WTC11 (cell line): ENCODE data around the gene REN. TPM values are rescaled to one million over a fixed set of nuclear protein-coding genes. Genes with fewer than 3 reads are reported as not detected.

ENCODE experiments used
- ATAC-seq: fragments of 200-7000 bp; cut with Tn5 transposase; 2 replicates; pipeline ENCODE4 v1.10.0; 2021; ENCODE audit warnings: mild to moderate bottlenecking, moderate library complexity
- CTCF ChIA-PET: fragments of 300-600 bp; sonication (Branson Sonifier 250); formaldehyde crosslinking; loops from one replicate; lab custom pipeline; 2021; ENCODE audit warnings: antibody characterized with exemption; lab: Charles Lee
- POLR2A ChIA-PET: fragments of 350-600 bp; sonication (Branson Sonifier 250); formaldehyde crosslinking; loops from one replicate; lab custom pipeline; 2021; ENCODE audit warnings: antibody characterized with exemption; lab: Charles Lee
- DNase-seq: peaks from one replicate; pipeline ENCODE4 v3.0.0; 2021; ENCODE audit warnings: low spot score
- H3K27ac Mint-ChIP-seq: 2 replicates; pipeline ENCODE4 v1.8.0; 2021; ENCODE audit warnings: mixed read lengths
- H3K27me3 Mint-ChIP-seq: 2 replicates; pipeline ENCODE4 v1.8.0; 2021; ENCODE audit warnings: low read depth, mild to moderate bottlenecking, moderate library complexity, mixed read lengths
- H3K36me3 Mint-ChIP-seq: 2 replicates; pipeline ENCODE4 v1.8.0; 2021; ENCODE audit warnings: mixed read lengths
- H3K4me1 Mint-ChIP-seq: 2 replicates; pipeline ENCODE4 v1.8.0; 2022; ENCODE audit warnings: mixed read lengths
- H3K4me3 Mint-ChIP-seq: 2 replicates; pipeline ENCODE4 v1.8.0; 2021; ENCODE audit warnings: mild to moderate bottlenecking, moderate library complexity, mixed read lengths
- H3K9me3 Mint-ChIP-seq: 2 replicates; pipeline ENCODE4 v1.8.0; 2021; ENCODE audit warnings: mixed read lengths
- AFF4 ChIP-seq: sonication (generic); formaldehyde crosslinking; IDR thresholded peaks from 2 replicates; pipeline ENCODE4 v1.8.1; 2023; ENCODE audit warnings: mild to moderate bottlenecking, missing genetic modification reagents, borderline replicate concordance
- ATF2 ChIP-seq: sonication (generic); formaldehyde crosslinking; IDR thresholded peaks from 2 replicates; pipeline ENCODE4 v1.8.1; 2022; ENCODE audit warnings: low read depth, missing genetic modification reagents, borderline replicate concordance
- CREB1 ChIP-seq: sonication (generic); formaldehyde crosslinking; IDR thresholded peaks from 2 replicates; pipeline ENCODE4 v1.8.0; 2023; ENCODE audit warnings: mild to moderate bottlenecking, missing genetic modification reagents
- CREM ChIP-seq: sonication (generic); formaldehyde crosslinking; IDR thresholded peaks from 2 replicates; pipeline ENCODE4 v1.8.1; 2022; ENCODE audit warnings: mild to moderate bottlenecking, missing genetic modification reagents, moderate library complexity
- E2F1 ChIP-seq: sonication (generic); formaldehyde crosslinking; IDR thresholded peaks from 2 replicates; pipeline ENCODE4 v1.8.0; 2022; ENCODE audit warnings: mild to moderate bottlenecking, missing genetic modification reagents
- IRF2 ChIP-seq: sonication (generic); formaldehyde crosslinking; IDR thresholded peaks from 2 replicates; pipeline ENCODE4 v1.8.0; 2022; ENCODE audit warnings: low read depth, missing genetic modification reagents, borderline replicate concordance
- KAT7 ChIP-seq: sonication (generic); formaldehyde crosslinking; IDR thresholded peaks from 2 replicates; pipeline ENCODE4 v1.8.1; 2023; ENCODE audit warnings: missing genetic modification reagents, mild to moderate bottlenecking, borderline replicate concordance
- MLX ChIP-seq: sonication (generic); formaldehyde crosslinking; IDR thresholded peaks from 2 replicates; pipeline ENCODE4 v1.8.1; 2023; ENCODE audit warnings: mild to moderate bottlenecking, missing genetic modification reagents, moderate library complexity
- NR2C2 ChIP-seq: sonication (generic); formaldehyde crosslinking; IDR thresholded peaks from 2 replicates; pipeline ENCODE4 v1.8.0; 2022; ENCODE audit warnings: mild to moderate bottlenecking, missing genetic modification reagents
- PRDM15 ChIP-seq: sonication (generic); formaldehyde crosslinking; IDR thresholded peaks from 2 replicates; pipeline ENCODE4 v1.8.0; 2022; ENCODE audit warnings: missing genetic modification reagents
- RELA ChIP-seq: sonication (generic); formaldehyde crosslinking; IDR thresholded peaks from 2 replicates; pipeline ENCODE4 v1.8.1; 2022; ENCODE audit warnings: missing genetic modification reagents, mild to moderate bottlenecking, borderline replicate concordance
- ZBTB21 ChIP-seq: sonication (generic); formaldehyde crosslinking; IDR thresholded peaks from 2 replicates; pipeline ENCODE4 v1.8.1; 2023; ENCODE audit warnings: mild to moderate bottlenecking, missing genetic modification reagents, borderline replicate concordance
- ZNF263 ChIP-seq: sonication (generic); formaldehyde crosslinking; IDR thresholded peaks from 2 replicates; pipeline ENCODE4 v1.8.1; 2022; ENCODE audit warnings: low read depth, mild to moderate bottlenecking, moderate library complexity, missing genetic modification reagents
- ZNF671 ChIP-seq: fragments of 250-450 bp; sonication (Bioruptor Pico); IDR thresholded peaks from 2 replicates; pipeline ENCODE4 v1.8.0; 2021; ENCODE audit warnings: mild to moderate bottlenecking
- ZSCAN18 ChIP-seq: fragments of 250-450 bp; sonication (Bioruptor Pico); IDR thresholded peaks from 2 replicates; pipeline ENCODE4 v2.1.2; 2022; ENCODE audit warnings: mild to moderate bottlenecking, moderate library complexity
- total RNA-seq: library from RNA; stranded (reverse); gene quantifications from 3 replicates; pipeline ENCODE4 v1.2.3, GENCODE V29; 2021

The REN gene
- total RNA-seq, 1 experiment from 2014 or later, result not detected

- Mint-ChIP-seq H3K27me3 (no peaks in the 10 kb centered on the region), H3K36me3 (peaks cover 40% of the 10 kb centered on the region), H3K27ac (peak overlapping the region; percentile 89), H3K4me1 (peaks cover 45% of the 10 kb centered on the region), H3K9me3 (no peaks in the 10 kb centered on the region), H3K4me3 (no peak overlapping the region)
- DNase-seq, result no peak
- CTCF ChIA-PET, result interaction anchor here (0.8 to 2.7 kb wide), 7 partner anchors 15 to 242 kb away, joined by 3 to 25 read pairs (median 3); partner anchors contain the start of gene ETNK2
- TF ChIP-seq AFF4 (CRISPR knock-in tag) (no peak), NR2C2 (CRISPR knock-in tag) (no peak), ZBTB21 (no peak), IRF2 (CRISPR knock-in tag) (no peak), PRDM15 (CRISPR knock-in tag) (no peak), E2F1 (CRISPR knock-in tag) (no peak), KAT7 (CRISPR knock-in tag) (no peak), ATF2 (CRISPR knock-in tag) (no peak), CREM (CRISPR knock-in tag) (no peak), MLX (CRISPR knock-in tag) (no peak), RELA (CRISPR knock-in tag) (no peak), ZSCAN18 (CRISPR knock-in tag) (no peak), ZNF263 (CRISPR knock-in tag) (no peak), CREB1 (CRISPR knock-in tag) (no peak), ZNF671 (CRISPR knock-in tag) (no peak)
- no peak for ATAC-seq
- POLR2A ChIA-PET, result interaction anchor here (0.7 to 0.9 kb wide), 2 partner anchors 20 to 40 kb away, joined by 3 read pairs; partner anchors contain the start of gene SOX13
Observed at GRCh38 chr1:204112876-204113730, 53.0 kb downstream of the REN start.
